RWPE2 (cell line): Measurements from ENCODE around the gene NCAM2.

ENCODE experiments used
- ATAC-seq: fragments of 200-7000 bp; cut with Tn5 transposase; 3 replicates; pipeline ENCODE4 v1.9.1; 2021; ENCODE audit warnings: low read depth
- DNase-seq: peaks from one replicate; pipeline ENCODE4 v3.0.0-alpha.2; 2020; ENCODE audit warnings: low spot score
- H3K27ac ChIP-seq: fragments of 450-650 bp; 2 replicates; pipeline ENCODE4 v1.5.1; 2017; ENCODE audit warnings: mild to moderate bottlenecking; ENCODE audit not compliant: poor library complexity, severe bottlenecking
- H3K27me3 ChIP-seq: fragments of 250-450 bp; sonication (Bioruptor Pico); 2 replicates; pipeline ENCODE4 v1.5.1; 2021; ENCODE audit warnings: mild to moderate bottlenecking, moderate library complexity; ENCODE audit not compliant: insufficient read depth, poor library complexity, severe bottlenecking
- H3K36me3 ChIP-seq: fragments of 250-450 bp; sonication (Bioruptor Pico); 2 replicates; pipeline ENCODE4 v1.5.1; 2020; ENCODE audit warnings: low read depth, mild to moderate bottlenecking, moderate library complexity
- H3K4me1 ChIP-seq: fragments of 250-450 bp; sonication (Bioruptor Pico); 2 replicates; pipeline ENCODE4 v1.5.1; 2021; ENCODE audit warnings: mild to moderate bottlenecking, moderate library complexity; ENCODE audit not compliant: insufficient read depth, poor library complexity, severe bottlenecking
- H3K4me3 ChIP-seq: fragments of 250-450 bp; sonication (Bioruptor Pico); 2 replicates; pipeline ENCODE4 v1.5.1; 2021; ENCODE audit warnings: mild to moderate bottlenecking, moderate library complexity; ENCODE audit not compliant: severe bottlenecking
- H3K9me3 ChIP-seq: fragments of 250-450 bp; sonication (Bioruptor Pico); 2 replicates; pipeline ENCODE4 v1.5.1; 2021; ENCODE audit warnings: mild to moderate bottlenecking, moderate library complexity; ENCODE audit not compliant: severe bottlenecking
- TF ChIP-seq, protein P1 (sequence below): fragments of 450-650 bp; IDR thresholded peaks from one replicate; pipeline ENCODE4 v1.5.1; 2017; ENCODE audit warnings: mild to moderate bottlenecking, moderate library complexity; ENCODE audit not compliant: poor library complexity, severe bottlenecking

NCAM2 gene

DNA sequence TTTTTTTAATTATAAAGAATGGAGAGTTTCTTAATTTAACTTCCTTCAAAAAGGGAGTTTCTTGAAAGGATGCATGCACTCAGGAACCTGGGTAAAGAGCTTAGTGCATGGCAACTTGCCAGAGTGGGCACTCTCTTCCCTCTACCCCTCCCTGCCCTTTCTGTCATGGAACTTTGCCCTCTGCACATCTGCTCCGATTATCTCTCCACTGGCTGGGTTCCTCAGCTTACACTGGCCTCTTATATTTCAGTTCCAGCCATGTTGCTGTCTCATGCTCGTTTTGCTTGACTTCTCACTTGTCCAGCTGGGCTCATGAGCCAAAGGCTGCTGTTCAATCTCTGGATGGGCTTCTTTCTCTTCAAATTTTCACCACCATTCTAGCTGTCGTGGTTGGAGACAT, 87.0 kb downstream of the NCAM2 start:
- Histone ChIP-seq H3K4me3 (no peak overlapping the region), H3K36me3 (no peaks in the 10 kb centered on the region), H3K27me3 (no peaks in the 10 kb centered on the region), H3K4me1 (no peaks in the 10 kb centered on the region), H3K27ac (no peak overlapping the region), H3K9me3 (no peaks in the 10 kb centered on the region)
- DNase-seq (no peak), ATAC-seq (no peak)
- TF ChIP-seq, protein P1, sequence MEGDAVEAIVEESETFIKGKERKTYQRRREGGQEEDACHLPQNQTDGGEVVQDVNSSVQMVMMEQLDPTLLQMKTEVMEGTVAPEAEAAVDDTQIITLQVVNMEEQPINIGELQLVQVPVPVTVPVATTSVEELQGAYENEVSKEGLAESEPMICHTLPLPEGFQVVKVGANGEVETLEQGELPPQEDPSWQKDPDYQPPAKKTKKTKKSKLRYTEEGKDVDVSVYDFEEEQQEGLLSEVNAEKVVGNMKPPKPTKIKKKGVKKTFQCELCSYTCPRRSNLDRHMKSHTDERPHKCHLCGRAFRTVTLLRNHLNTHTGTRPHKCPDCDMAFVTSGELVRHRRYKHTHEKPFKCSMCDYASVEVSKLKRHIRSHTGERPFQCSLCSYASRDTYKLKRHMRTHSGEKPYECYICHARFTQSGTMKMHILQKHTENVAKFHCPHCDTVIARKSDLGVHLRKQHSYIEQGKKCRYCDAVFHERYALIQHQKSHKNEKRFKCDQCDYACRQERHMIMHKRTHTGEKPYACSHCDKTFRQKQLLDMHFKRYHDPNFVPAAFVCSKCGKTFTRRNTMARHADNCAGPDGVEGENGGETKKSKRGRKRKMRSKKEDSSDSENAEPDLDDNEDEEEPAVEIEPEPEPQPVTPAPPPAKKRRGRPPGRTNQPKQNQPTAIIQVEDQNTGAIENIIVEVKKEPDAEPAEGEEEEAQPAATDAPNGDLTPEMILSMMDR = no peak

DNA sequence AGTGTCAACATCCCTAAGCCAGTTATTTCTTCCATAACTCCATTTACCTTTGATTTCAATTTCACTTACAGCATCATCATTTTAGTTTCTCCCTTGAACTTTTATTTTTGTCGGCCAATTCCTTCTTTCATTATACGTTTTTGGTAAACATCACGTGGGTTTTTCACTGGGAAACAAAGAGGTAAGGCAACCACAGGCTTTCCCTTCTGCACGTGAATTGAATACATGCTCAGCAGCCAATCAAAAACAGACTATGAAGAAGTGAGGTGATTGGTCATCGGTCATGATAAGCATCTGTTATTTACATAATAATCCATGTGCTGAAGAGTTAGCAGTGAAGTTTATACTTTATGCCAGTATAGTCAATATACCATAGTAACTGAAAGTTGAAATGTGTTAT, 98.7 kb downstream of the NCAM2 start:
- Histone ChIP-seq H3K9me3 (no peaks in the 10 kb centered on the region), H3K4me1 (no peaks in the 10 kb centered on the region), H3K27me3 (peaks cover 19% of the 10 kb centered on the region), H3K4me3 (no peak overlapping the region), H3K27ac (no peak overlapping the region), H3K36me3 (no peaks in the 10 kb centered on the region)
- ATAC-seq = no peak
- no peak for DNase-seq
- TF ChIP-seq, protein P1 = no peak

DNA sequence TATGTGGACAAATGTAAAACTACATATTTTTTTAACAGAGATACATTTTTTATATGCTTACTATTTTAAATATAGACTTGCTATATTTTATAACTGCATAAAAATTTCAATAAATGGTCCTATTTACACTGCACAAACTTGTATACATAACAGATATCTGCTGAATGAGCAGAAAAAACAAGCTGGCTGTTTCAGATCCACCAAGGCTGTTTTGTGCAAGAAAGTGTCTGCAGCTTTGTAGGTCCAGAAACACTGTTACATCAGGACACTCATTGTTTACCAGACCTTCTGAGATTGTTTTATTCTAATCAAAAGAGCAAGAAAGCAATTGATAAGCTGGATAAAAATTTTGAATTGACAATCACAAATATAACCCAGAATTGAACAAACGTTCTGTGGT, 99.3 kb downstream of the NCAM2 start:
- Histone ChIP-seq H3K36me3 (no peaks in the 10 kb centered on the region), H3K9me3 (no peaks in the 10 kb centered on the region), H3K4me3 (no peak overlapping the region), H3K27ac (no peak overlapping the region), H3K4me1 (no peaks in the 10 kb centered on the region), H3K27me3 (peaks cover 19% of the 10 kb centered on the region)
- TF ChIP-seq, protein P1 = no peak
- no peak for ATAC-seq
- no peak for DNase-seq

DNA sequence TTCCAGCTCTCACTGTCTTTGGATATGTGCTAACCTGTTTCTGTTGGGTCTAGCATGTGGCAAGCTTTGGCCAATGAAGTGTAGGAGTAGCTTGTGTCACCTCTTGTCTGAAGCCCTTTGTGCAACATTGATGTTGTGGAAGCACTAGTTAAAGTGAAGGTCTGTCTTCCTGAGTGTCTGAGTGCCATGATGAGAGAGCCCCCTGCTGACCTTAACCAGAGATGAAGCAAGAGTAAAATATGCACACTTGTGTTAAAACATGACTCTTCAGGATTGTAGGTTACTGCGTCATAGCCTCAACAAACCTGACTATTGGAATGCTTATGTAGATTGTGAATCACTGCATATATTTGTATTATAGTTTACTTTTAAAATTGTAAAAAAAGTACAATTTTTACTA, 103.7 kb downstream of the NCAM2 start:
- Histone ChIP-seq H3K9me3 (no peaks in the 10 kb centered on the region), H3K36me3 (no peaks in the 10 kb centered on the region), H3K4me3 (no peak overlapping the region), H3K27ac (no peak overlapping the region), H3K27me3 (peaks cover 30% of the 10 kb centered on the region), H3K4me1 (no peaks in the 10 kb centered on the region)
- no peak for DNase-seq
- TF ChIP-seq, protein P1 = no peak
- peak; percentile 51; the same call in 1 of the 3 replicates for ATAC-seq

DNA sequence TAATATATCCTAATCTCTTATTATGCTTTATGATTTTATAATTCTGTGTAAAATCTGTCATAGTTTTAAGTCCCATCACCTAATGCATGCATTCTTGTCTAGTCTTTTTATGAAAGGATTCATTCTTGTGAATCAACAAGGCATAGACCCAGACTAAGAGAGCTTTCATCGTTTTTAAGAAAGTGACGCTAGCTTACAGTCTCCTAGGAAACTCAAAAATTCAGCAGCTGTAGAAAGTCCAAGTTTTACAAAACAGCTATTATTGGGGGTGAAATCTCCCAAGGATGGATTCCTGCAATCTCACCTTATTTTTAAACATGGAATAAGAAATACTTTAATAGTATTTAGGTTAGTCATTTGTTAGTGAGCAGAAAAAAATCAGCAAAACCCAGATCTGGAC, 104.7 kb downstream of the NCAM2 start:
- Histone ChIP-seq H3K27me3 (peaks cover 32% of the 10 kb centered on the region), H3K4me1 (no peaks in the 10 kb centered on the region), H3K4me3 (no peak overlapping the region), H3K9me3 (no peaks in the 10 kb centered on the region), H3K36me3 (no peaks in the 10 kb centered on the region), H3K27ac (no peak overlapping the region)
- DNase-seq (no peak), ATAC-seq (no peak)
- TF ChIP-seq, protein P1 = no peak
